Keratinocyte (primary cell): ENCODE measurements around the gene P4HA1. TPM values are rescaled to one million over a fixed set of nuclear protein-coding genes. Genes with fewer than 3 reads are reported as not detected.
A peak's percentile ranks its signal among the peaks of the same experiment; 100 is the strongest.

ENCODE experiments used
- DNase-seq: peaks from one replicate; pipeline ENCODE4 v3.0.0-alpha.2; 2011; ENCODE audit warnings: low read depth, missing footprints, low spot score
- FAIRE-seq: peaks from 2 replicates; lab custom pipeline; 2011; peaks lifted over from hg19 to GRCh38; lab: Jason Lieb, UNC
- H2AFZ ChIP-seq: 2 replicates; pipeline ENCODE4 v1.6.0; 2012; ENCODE audit warnings: low read length, control low read depth, inconsistent platforms; ENCODE audit not compliant: control insufficient read depth
- H3K27ac ChIP-seq: 2 replicates; pipeline ENCODE4 v1.5.1; 2011; ENCODE audit warnings: low read length; ENCODE audit not compliant: control insufficient read depth, insufficient read depth
- H3K27me3 ChIP-seq: 3 replicates; pipeline ENCODE4 v1.6.0; 2011; ENCODE audit warnings: low read length; ENCODE audit not compliant: control insufficient read depth, insufficient read depth; ENCODE audit errors: extremely low read depth
- H3K36me3 ChIP-seq, 2 experiments: 2 replicates in 1 of 2; 3 replicates in 1 of 2; pipeline ENCODE4 v1.5.1; 2011; ENCODE audit warnings: low read length in 2 of 2, mild to moderate bottlenecking in 1 of 2; ENCODE audit not compliant: control insufficient read depth in 2 of 2, insufficient read depth in 2 of 2; ENCODE audit errors: extremely low read depth in 1 of 2
- H3K4me1 ChIP-seq: 3 replicates; pipeline ENCODE4 v1.5.1; 2011; ENCODE audit warnings: low read length; ENCODE audit not compliant: control insufficient read depth, insufficient read depth; ENCODE audit errors: extremely low read depth
- H3K4me2 ChIP-seq: 3 replicates; pipeline ENCODE4 v1.6.0; 2011; ENCODE audit warnings: low read depth, low read length; ENCODE audit not compliant: control insufficient read depth, insufficient read depth; ENCODE audit errors: extremely low read depth
- H3K4me3 ChIP-seq, 3 experiments: fragments of 200-600 bp in 1 of 3; sonication (generic) in 1 of 3; 2 replicates in 2 of 3; 3 replicates in 1 of 3; pipeline ENCODE4 v1.5.1; 2011 to 2016; ENCODE audit warnings: low read length in 3 of 3, mild to moderate bottlenecking in 3 of 3, control low read depth in 2 of 3, inconsistent platforms in 1 of 3, low read depth in 1 of 3, mixed read lengths in 1 of 3, mixed run types in 1 of 3, moderate library complexity in 1 of 3; ENCODE audit not compliant: control insufficient read depth in 2 of 3, insufficient read depth in 2 of 3; ENCODE audit errors: extremely low read depth in 1 of 3
- H3K79me2 ChIP-seq: 2 replicates; pipeline ENCODE4 v1.6.0; 2012; ENCODE audit warnings: low read length; ENCODE audit not compliant: control insufficient read depth, insufficient read depth
- H3K9ac ChIP-seq: 3 replicates; pipeline ENCODE4 v1.6.0; 2011; ENCODE audit warnings: low read length; ENCODE audit not compliant: control insufficient read depth, insufficient read depth; ENCODE audit errors: extremely low read depth
- H3K9me1 ChIP-seq: 3 replicates; pipeline ENCODE4 v1.6.0; 2011; ENCODE audit warnings: low read length; ENCODE audit not compliant: control insufficient read depth, insufficient read depth; ENCODE audit errors: extremely low read depth
- H3K9me3 ChIP-seq: 2 replicates; pipeline ENCODE4 v1.5.1; 2012; ENCODE audit warnings: low read depth, low read length; ENCODE audit not compliant: control insufficient read depth
- H4K20me1 ChIP-seq: 3 replicates; pipeline ENCODE4 v1.6.0; 2011; ENCODE audit warnings: low read length; ENCODE audit not compliant: control insufficient read depth, insufficient read depth; ENCODE audit errors: extremely low read depth
- CTCF ChIP-seq, 3 experiments: IDR thresholded peaks in 1 of 3; conservative IDR thresholded peaks in 1 of 3; optimal IDR thresholded peaks in 1 of 3; 2 replicates in 2 of 3; 3 replicates in 1 of 3; pipeline versions ENCODE3 to v1.5.1; 2011; ENCODE audit warnings: low read length in 3 of 3, mild to moderate bottlenecking in 3 of 3, moderate library complexity in 2 of 3, control low read depth in 1 of 3, inconsistent platforms in 1 of 3; ENCODE audit not compliant: insufficient read depth in 2 of 3; ENCODE audit errors: extremely low read depth in 1 of 3
- EZH2 ChIP-seq: IDR thresholded peaks from one replicate; pipeline ENCODE4 v1.6.1; 2012; ENCODE audit warnings: inconsistent platforms, mild to moderate bottlenecking, low read length, moderate library complexity
- dilution Hi-C: fragments of 300-500 bp; cut with MboI; formaldehyde crosslinking; loops from one replicate; pipeline ENCODE4 v1.7.0; 2020; ENCODE audit warnings: low sequenced_read_pairs; ENCODE audit not compliant: extremely low pct_ligation_motif_present
- polyA plus RNA-seq, 5 experiments: library from polyadenylated mRNA; depleted of rRNA in 3 of 5; stranded (reverse) in 3 of 5; stranded (forward) in 1 of 5; unstranded in 1 of 5; fragments of >200 nt; gene quantifications; 1 replicate in 1 of 5; 2 replicates in 3 of 5; 3 replicates in 1 of 5; pipeline versions ENCODE4 v1.2.1 to v1.2.3, GENCODE V29; 2011 to 2012; ENCODE audit warnings: missing spikeins in 2 of 5, low read depth in 1 of 5, low replicate concordance in 1 of 5

Gene P4HA1
- polyA plus RNA-seq, 1 donor (not counting 4 experiments of a cell fraction or from before 2014, with no cell fraction given): 67.4 TPM

GRCh38 chr10:73053275-73053674 lies 43.4 kb downstream of the P4HA1 start:
- Histone ChIP-seq H3K36me3 (peaks cover 2 to 5% of the 10 kb centered on the region in 2 experiments), H4K20me1 (no peaks in the 10 kb centered on the region)
- dilution Hi-C loops: no loop called here

GRCh38 chr10:73044378-73045285 lies 52.0 kb downstream of the P4HA1 start:
- H3K9me1 ChIP-seq: no peaks in the 10 kb centered on the region
- peak; percentile 34 for FAIRE-seq
- TF ChIP-seq EZH2: no peak
- TF ChIP-seq CTCF (optimal IDR thresholded peaks at IDR 0.05 in 1 of 3, IDR thresholded peaks at IDR 0.05 in 1 of 3, conservative IDR thresholded peaks at IDR 0.05 in 1 of 3; ENCODE audit: extremely low read depth in 1 of 3, insufficient read depth in 2 of 3, low read length in 3 of 3): no peak
- dilution Hi-C loops: no loop called here
- H3K79me2 ChIP-seq: no peaks in the 10 kb centered on the region
- H3K9me3 ChIP-seq: no peaks in the 10 kb centered on the region
- peak overlapping the region; percentile 22 for H3K4me2 ChIP-seq
- H3K27ac ChIP-seq: peak overlapping the region; percentile 73
- H3K36me3 ChIP-seq: peaks cover 0 to 2% of the 10 kb centered on the region in 2 experiments
- H2AFZ ChIP-seq: no peak overlapping the region
- no peaks in the 10 kb centered on the region for H3K27me3 ChIP-seq
- peaks cover 21% of the 10 kb centered on the region for H3K4me1 ChIP-seq
- H4K20me1 ChIP-seq: no peaks in the 10 kb centered on the region
- peak; percentile 71 for DNase-seq
- H3K9ac ChIP-seq: peak overlapping the region; percentile 29
- H3K4me3 ChIP-seq: no peak overlapping the region

More at GRCh38 chr10:73053275-73053674, 43.4 kb downstream of the P4HA1 start:
- no peaks in the 10 kb centered on the region for H3K27me3 ChIP-seq
- no peak overlapping the region for H3K9ac ChIP-seq
- no peak overlapping the region for H3K4me3 ChIP-seq
- H3K9me1 ChIP-seq: no peaks in the 10 kb centered on the region
- FAIRE-seq (no peak), DNase-seq (no peak)
- no peak overlapping the region for H2AFZ ChIP-seq
- TF ChIP-seq EZH2: no peak
- TF ChIP-seq CTCF (optimal IDR thresholded peaks at IDR 0.05 in 1 of 3, IDR thresholded peaks at IDR 0.05 in 1 of 3, conservative IDR thresholded peaks at IDR 0.05 in 1 of 3; ENCODE audit: extremely low read depth in 1 of 3, insufficient read depth in 2 of 3, low read length in 3 of 3): no peak
- H3K79me2 ChIP-seq: no peaks in the 10 kb centered on the region
- no peak overlapping the region for H3K27ac ChIP-seq
- no peaks in the 10 kb centered on the region for H3K9me3 ChIP-seq
- no peak overlapping the region for H3K4me2 ChIP-seq
- peaks cover 2% of the 10 kb centered on the region for H3K4me1 ChIP-seq
